DND-41 (cell line): ENCODE data around the gene DTWD2.

Experiments used
- ATAC-seq: fragments of 200-7000 bp; cut with Tn5 transposase; 3 replicates; pipeline ENCODE4 v1.9.1; 2021; ENCODE audit warnings: low read depth; ENCODE audit not compliant: insufficient read depth
- DNase-seq: peaks from one replicate; pipeline ENCODE4 v3.0.0-alpha.2; 2020
- H2AFZ ChIP-seq: 2 replicates; pipeline ENCODE4 v1.6.0; 2012; ENCODE audit warnings: low read depth, low read length
- H3K27ac ChIP-seq: 2 replicates; pipeline ENCODE4 v1.5.1; 2012; ENCODE audit warnings: low read length, inconsistent platforms
- H3K27me3 ChIP-seq: fragments of 200-600 bp; sonication (generic); 2 replicates; pipeline ENCODE4 v1.6.0; 2012; ENCODE audit warnings: low read length, mild to moderate bottlenecking, inconsistent platforms; ENCODE audit not compliant: insufficient read depth, poor library complexity
- H3K36me3 ChIP-seq: 2 replicates; pipeline ENCODE4 v1.5.1; 2012; ENCODE audit warnings: low read length, inconsistent platforms; ENCODE audit not compliant: insufficient read depth
- H3K4me1 ChIP-seq: 2 replicates; pipeline ENCODE4 v1.5.1; 2012; ENCODE audit warnings: mild to moderate bottlenecking, low read length; ENCODE audit not compliant: insufficient read depth
- H3K4me2 ChIP-seq: 2 replicates; pipeline ENCODE4 v1.6.0; 2012; ENCODE audit warnings: mild to moderate bottlenecking, moderate library complexity, low read length, inconsistent platforms; ENCODE audit not compliant: insufficient read depth
- H3K4me3 ChIP-seq, 2 experiments: fragments of 200-600 bp in 1 of 2; shearing (Covaris generic) in 1 of 2; 2 replicates each; pipeline ENCODE4 v1.5.1; 2012 to 2016; ENCODE audit warnings: inconsistent platforms in 2 of 2, low read length in 2 of 2, mild to moderate bottlenecking in 2 of 2, low read depth in 1 of 2, moderate library complexity in 1 of 2
- H3K79me2 ChIP-seq: 2 replicates; pipeline ENCODE4 v1.6.0; 2012; ENCODE audit warnings: low read length, inconsistent platforms; ENCODE audit not compliant: insufficient read depth
- H3K9ac ChIP-seq: 2 replicates; pipeline ENCODE4 v1.6.0; 2012; ENCODE audit warnings: low read depth, mild to moderate bottlenecking, inconsistent platforms, low read length, moderate library complexity
- H3K9me3 ChIP-seq: 2 replicates; pipeline ENCODE4 v1.5.1; 2012; ENCODE audit warnings: low read length, moderate library complexity, mild to moderate bottlenecking, inconsistent platforms; ENCODE audit not compliant: insufficient read depth, severe bottlenecking
- H4K20me1 ChIP-seq: 2 replicates; pipeline ENCODE4 v1.6.0; 2012; ENCODE audit warnings: low read length; ENCODE audit not compliant: insufficient read depth
- EZH2 ChIP-seq: IDR thresholded peaks from 3 replicates; pipeline ENCODE4 v1.6.1; 2012; ENCODE audit warnings: borderline replicate concordance, low read depth, mild to moderate bottlenecking, moderate library complexity, low read length, inconsistent platforms; ENCODE audit not compliant: severe bottlenecking
- TF ChIP-seq, protein P1 (sequence below): IDR thresholded peaks from 2 replicates; pipeline ENCODE4 v1.5.1; 2012; ENCODE audit warnings: borderline replicate concordance, low read length, moderate library complexity, mild to moderate bottlenecking; ENCODE audit not compliant: poor library complexity, severe bottlenecking; ENCODE audit errors: extremely low read depth

Gene DTWD2

DNA sequence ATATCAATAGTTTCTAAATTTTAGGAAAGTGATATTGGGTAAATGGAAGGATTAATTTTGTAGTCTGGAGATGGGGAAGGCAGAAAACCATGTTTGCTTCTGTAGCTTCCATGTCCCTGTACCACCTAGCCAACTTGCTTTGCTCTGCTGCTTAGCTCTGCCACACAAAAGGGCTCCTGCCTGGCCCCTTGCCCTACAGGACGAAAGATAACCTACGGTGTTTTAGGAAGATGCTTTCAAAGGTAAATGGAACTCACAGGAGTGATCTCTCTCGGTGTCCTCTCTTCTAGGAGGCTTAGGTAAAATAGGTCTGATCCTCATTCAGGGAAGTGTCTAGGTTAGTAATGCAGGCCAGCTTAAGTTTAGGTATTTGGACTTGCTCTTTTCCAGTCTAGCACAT is 44.8 kb upstream of the DTWD2 start:
- Histone ChIP-seq H3K9me3 (no peaks in the 10 kb centered on the region), H3K79me2 (no peaks in the 10 kb centered on the region), H4K20me1 (no peaks in the 10 kb centered on the region), H3K4me1 (peaks cover 26% of the 10 kb centered on the region), H3K27me3 (no peaks in the 10 kb centered on the region), H3K4me2 (no peak overlapping the region), H3K4me3 (no peak overlapping the region), H3K9ac (no peak overlapping the region), H2AFZ (peak overlapping the region; percentile 58), H3K27ac (peak overlapping the region; percentile 52; the same call in 1 of the 2 replicates), H3K36me3 (no peaks in the 10 kb centered on the region)
- DNase-seq (no peak), ATAC-seq (no peak)
- no peak for TF ChIP-seq EZH2
- TF ChIP-seq, protein P1, sequence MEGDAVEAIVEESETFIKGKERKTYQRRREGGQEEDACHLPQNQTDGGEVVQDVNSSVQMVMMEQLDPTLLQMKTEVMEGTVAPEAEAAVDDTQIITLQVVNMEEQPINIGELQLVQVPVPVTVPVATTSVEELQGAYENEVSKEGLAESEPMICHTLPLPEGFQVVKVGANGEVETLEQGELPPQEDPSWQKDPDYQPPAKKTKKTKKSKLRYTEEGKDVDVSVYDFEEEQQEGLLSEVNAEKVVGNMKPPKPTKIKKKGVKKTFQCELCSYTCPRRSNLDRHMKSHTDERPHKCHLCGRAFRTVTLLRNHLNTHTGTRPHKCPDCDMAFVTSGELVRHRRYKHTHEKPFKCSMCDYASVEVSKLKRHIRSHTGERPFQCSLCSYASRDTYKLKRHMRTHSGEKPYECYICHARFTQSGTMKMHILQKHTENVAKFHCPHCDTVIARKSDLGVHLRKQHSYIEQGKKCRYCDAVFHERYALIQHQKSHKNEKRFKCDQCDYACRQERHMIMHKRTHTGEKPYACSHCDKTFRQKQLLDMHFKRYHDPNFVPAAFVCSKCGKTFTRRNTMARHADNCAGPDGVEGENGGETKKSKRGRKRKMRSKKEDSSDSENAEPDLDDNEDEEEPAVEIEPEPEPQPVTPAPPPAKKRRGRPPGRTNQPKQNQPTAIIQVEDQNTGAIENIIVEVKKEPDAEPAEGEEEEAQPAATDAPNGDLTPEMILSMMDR: no peak

DNA sequence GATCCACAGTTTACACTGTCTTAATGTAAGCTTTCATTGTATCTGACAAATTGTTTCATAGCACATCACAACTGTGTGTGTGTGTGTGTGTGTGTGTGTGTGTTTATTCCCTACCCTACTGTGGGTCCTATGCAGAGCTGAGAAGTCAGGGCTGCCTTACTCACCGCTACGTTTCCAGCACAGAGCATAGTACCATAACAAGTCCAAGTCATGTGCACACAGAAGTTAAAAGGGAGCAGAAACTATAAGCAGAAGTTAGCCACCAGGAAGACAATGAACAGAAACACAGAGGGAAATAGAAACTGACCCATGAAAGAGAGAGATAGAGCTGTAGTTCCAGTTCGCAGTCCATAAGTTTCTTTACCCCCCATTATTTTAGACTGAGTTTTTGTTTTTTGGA is 44.3 kb upstream of the DTWD2 start:
- Histone ChIP-seq H3K27ac (peak overlapping the region; percentile 45), H4K20me1 (no peaks in the 10 kb centered on the region), H3K79me2 (no peaks in the 10 kb centered on the region), H3K4me1 (peaks cover 26% of the 10 kb centered on the region), H3K9ac (no peak overlapping the region), H3K9me3 (no peaks in the 10 kb centered on the region), H3K27me3 (no peaks in the 10 kb centered on the region), H3K4me2 (no peak overlapping the region), H3K4me3 (no peak overlapping the region), H2AFZ (0 out of 2 replicates have a peak overlapping the region, but pooled peaks have one; percentile 15), H3K36me3 (no peaks in the 10 kb centered on the region)
- no peak for TF ChIP-seq EZH2
- TF ChIP-seq, protein P1: no peak
- DNase-seq: no peak
- no peak for ATAC-seq

DNA sequence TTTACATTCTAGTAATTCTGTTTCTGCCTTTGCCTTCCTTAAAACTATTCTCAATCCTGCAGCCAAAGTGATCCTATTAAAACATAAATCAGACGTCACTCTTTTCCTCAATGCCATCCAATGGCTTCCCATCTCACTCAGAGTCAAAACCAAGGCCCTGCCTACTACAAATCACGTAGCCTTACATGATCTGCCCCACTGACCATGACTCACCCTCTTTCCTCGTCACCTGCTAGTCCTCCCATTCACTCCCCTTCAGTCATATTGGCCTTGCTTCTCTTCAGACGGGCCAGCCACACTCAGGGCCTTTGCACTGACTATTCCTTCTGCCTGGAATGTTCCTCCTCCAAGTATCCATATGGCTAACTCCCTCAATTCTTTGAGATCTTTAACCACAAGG is 43.6 kb upstream of the DTWD2 start:
- no peaks in the 10 kb centered on the region for H3K27me3 ChIP-seq
- H3K79me2 ChIP-seq: no peaks in the 10 kb centered on the region
- H3K36me3 ChIP-seq: no peaks in the 10 kb centered on the region
- H3K27ac ChIP-seq: peak overlapping the region; percentile 82
- H2AFZ ChIP-seq: peak overlapping the region; percentile 71
- TF ChIP-seq EZH2: no peak
- TF ChIP-seq, protein P1: no peak
- no peaks in the 10 kb centered on the region for H3K9me3 ChIP-seq
- DNase-seq (no peak), ATAC-seq (peak; percentile 38)
- H3K9ac ChIP-seq: peak overlapping the region; percentile 35
- H4K20me1 ChIP-seq: no peaks in the 10 kb centered on the region
- H3K4me3 ChIP-seq: no peak overlapping the region
- peak overlapping the region; percentile 46 for H3K4me2 ChIP-seq
- H3K4me1 ChIP-seq: peaks cover 26% of the 10 kb centered on the region
